ENCODE data around the gene GPD1L.

Gene GPD1L

GRCh38 chr3:32140943-32141342, 34.5 kb downstream of the GPD1L start:
- no peak for DNase-seq

- DNase-seq: peak in 5 of 6 experiments; percentile 4 to 72 (median 47)
These were observed 37.7 kb downstream of the GPD1L start for GRCh38 chr3:32143849-32144757.

DNA sequence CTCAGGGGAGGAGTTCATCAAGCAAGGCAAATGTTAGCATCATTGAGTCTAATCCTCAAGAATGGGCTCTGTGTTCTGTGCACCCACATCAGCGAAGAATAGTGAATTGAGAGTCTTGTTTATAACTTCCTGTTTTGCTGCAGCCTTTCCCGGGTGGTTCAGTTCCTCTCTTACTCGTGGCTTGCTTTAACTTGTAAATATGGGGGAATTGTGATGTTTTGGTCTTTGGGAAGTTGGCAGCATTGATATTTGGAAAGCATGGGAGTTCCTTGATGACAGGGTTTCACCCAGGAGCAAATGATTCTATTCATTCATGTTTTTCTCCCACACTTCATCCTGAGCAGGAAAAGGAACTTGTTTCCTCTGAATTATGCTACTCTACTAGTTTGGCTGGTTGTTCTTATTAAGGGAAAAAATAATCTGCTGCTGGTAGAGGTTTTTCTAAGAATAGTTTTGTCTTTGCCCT, 40.4 kb downstream of the GPD1L start:
- no peak for DNase-seq

DNA sequence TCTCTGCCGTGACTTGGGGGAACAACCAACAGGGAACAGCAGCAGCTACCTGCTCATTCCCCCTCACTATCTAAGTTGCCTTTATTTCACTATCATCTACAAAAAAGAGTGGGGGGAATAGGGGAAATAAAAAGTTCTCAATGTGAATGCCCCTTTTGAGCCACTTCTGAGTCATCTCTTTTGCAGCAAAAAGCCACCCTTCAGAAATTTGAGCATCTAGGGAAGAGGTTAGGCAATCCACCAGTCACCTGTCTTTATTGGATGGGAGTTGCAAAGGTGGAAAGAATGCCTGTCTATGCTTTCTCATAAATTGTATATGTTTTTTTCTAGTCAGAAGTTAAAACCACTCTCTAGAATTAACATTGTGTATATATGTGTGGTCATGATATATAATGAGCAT, 41.1 kb downstream of the GPD1L start:
- DNase-seq: no peak

- no peak for DNase-seq
These were observed 41.5 kb downstream of the GPD1L start for GRCh38 chr3:32147933-32148332.

DNA sequence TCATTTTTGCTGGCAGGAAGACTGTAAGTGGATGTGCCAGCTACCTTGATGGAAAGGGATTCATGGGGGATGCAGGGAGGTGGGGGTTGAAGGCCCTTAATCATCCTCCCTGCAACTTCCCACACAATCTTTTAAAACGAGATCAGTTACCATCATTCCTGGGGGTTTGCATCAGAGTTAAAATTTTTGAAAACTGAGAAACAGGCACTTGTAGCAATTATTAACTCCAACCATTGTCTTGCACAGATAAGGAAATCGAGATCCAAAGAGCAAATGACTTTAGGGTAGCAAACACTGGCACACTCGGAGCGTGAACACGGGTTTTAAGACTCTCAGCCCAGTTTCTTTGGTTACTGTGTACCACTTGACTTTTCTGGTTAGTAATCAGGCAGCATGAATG, 41.9 kb downstream of the GPD1L start:
- no peak for DNase-seq

GRCh38 chr3:32153414-32154204, 47.2 kb downstream of the GPD1L start:
- no peak for DNase-seq

GRCh38 chr3:32154205-32154579, 47.8 kb downstream of the GPD1L start:
- no peak for DNase-seq

DNA sequence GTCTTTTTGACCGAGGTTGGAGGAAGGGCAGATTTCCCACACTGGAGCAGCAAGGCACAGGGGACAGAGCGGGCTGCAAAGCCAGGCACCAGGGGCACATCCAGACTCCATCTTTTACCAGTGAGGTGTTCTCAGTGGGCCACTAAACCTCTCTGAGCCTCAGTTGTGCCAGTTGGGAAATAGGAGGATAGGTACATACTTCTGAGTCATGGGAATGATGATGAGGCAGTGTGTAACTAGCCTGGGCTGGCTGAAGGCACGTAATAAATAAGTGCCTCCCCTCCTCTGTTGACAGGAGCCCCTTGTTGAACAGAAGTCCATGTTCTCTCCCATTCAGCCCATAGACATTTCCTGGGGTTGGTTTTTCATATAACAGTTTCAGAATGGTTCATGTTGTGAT, 48.7 kb downstream of the GPD1L start:
- no peak for DNase-seq

DNA sequence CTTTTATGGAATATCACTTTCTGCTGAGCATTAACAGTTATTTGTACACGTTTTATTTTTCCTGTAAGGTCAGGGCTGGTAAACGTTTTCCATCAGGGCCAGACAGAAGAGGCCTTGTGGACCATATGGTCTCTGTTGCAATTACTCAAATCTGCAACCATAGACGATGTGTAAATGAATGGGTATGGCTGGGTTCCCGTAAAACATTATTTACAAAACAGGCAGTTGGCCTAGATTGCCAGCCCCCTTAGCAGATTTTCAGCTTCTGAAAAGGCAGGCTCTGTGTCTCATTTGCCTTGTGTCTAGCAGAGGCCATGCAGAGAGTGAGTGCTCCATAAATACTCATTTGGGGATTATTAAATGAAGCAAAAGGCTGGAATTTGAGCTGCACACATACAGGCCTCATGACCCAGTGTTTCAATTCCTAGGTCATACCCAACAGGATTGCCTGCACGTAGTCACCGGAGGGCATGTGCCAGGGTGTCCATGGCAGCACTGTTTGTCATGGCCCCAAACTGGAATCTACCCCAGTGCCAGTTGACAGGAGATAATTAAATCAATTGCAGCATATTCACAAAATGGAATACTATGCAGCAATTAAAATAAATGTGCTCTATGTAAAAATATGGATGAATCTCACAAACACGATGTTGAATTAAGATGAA, 51.3 kb downstream of the GPD1L start:
- no peak for DNase-seq

DNA sequence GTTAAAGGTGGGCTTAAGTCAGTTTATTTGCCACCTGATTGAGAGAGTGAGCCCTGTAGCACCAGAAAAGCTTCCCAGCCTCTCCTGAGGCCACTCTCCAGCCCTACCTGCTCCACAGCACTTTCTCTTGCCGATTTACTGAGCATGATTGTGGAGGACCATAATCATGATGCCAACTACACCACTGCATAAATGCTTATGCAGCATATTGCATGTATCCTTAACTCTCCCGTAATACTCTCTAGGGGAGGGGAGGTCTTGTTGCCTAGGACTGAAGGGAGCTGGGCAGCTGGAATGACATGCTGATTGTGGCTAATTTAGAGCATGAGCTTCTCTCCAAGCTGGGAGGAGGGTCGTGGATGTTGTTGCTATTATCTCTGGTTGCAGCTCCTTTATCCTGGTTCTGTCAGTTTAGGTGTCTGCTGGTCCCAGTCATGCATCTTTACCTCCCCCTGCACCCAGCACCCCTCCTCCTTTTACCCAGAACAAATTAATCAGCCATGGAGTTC, 54.3 kb downstream of the GPD1L start:
- no peak for DNase-seq

- DNase-seq: no peak
These were observed 59.0 kb downstream of the GPD1L start for GRCh38 chr3:32165442-32165841.

GRCh38 chr3:32166654-32167053, 60.2 kb downstream of the GPD1L start:
- no peak for DNase-seq

GRCh38 chr3:32172420-32172819, 66.0 kb downstream of the GPD1L start:
- DNase-seq: no peak

GRCh38 chr3:32175607-32176197, 69.3 kb downstream of the GPD1L start:
- DNase-seq: peak; percentile 4 to 68 (median 34)

DNA sequence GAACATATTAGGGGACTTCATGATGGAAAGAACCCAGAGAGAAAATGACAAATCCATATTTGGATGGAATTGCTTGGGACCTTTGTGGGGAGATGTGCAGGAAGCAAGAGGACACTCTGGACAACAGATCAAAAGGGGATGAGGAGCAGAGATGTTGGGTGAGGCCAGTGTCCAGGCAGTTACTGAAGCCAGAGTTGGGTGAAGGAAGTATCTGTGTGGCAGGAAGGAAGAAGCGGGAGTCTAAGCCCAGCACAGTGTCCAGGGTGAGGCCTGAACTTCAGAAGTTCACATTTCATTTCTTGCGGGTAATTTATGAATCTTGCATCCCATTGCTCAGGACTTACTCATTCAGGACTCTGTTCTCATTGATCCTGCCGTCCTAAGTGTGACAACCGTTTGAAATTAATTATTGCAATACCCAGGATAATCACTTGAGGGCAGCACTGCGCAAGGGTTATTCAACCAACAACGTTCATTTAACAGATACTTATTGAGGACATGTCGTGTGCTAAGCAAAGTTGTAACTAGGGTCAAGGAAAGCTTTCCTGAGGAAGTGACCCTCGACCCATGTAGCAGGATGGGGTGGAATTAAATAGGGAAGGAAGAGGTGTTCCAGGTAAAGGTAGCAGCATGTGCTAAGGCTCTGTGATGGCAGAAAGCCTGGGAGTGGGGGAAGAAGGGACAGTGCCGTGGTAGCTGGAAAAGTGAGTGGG, 70.7 kb downstream of the GPD1L start:
- DNase-seq: peak; percentile 15 to 81 (median 40)

DNA sequence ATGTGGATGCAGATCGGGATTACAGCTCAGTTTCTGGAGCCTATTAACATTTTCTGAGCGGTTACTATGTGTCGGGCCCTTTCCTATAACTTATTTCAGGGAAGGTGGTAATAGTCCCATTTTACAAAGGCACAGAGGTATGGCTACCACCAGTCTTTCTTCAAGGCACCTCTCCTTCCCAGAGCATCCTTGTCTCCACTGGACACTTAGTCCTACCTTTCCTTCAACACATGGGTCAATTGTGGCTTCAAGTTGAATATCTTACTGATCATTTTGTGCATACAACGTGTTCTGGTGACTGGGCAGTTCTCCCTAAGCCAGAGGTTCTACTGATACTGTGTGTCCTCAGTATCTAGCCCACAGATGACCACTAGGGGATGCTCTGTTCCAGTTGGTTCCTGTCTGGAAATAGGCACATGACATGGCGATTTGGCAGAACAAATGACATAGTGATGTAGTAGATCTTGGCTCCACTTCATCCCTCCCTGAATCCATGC, 71.3 kb downstream of the GPD1L start:
- peak; percentile 4 to 34 (median 12) for DNase-seq

- DNase-seq: no peak
These were observed 73.8 kb downstream of the GPD1L start for GRCh38 chr3:32180141-32180784.

GRCh38 chr3:32181365-32181764, 74.9 kb downstream of the GPD1L start:
- DNase-seq: no peak

DNA sequence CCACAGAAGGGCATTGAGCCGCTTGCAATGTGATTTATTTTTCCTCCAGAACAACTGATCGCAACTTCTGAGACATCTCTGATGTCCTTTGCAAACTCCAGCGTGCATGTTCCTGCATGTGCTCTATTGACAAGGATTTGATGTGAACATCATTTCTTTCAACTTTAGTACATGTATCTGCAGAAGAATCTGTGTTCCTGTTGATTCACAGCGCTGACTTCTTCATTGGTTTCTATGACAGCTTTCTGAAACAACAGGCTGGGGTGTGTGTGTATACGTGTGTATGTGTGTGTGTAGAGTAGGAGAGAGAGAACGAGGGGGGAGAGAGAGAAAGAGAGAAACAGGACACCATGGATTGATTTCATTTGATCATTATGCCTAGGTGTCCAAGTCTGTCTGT, 75.4 kb downstream of the GPD1L start:
- DNase-seq: no peak

GRCh38 chr3:32184187-32184730, 77.8 kb downstream of the GPD1L start:
- DNase-seq: no peak
